MM.1S (cell line): ENCODE measurements around the gene CMTM5.

Experiments
- DNase-seq: peaks from one replicate; pipeline ENCODE4 v3.0.0-alpha.2; 2015
- H2AFZ ChIP-seq: fragments of 300-600 bp; sonication (generic); 2 replicates; pipeline ENCODE4 v1.6.0; 2016; ENCODE audit warnings: antibody characterized with exemption, low read length
- H3F3A ChIP-seq: fragments of 300-600 bp; sonication (generic); 2 replicates; pipeline ENCODE4 v1.6.1; 2016; ENCODE audit warnings: mild to moderate bottlenecking, antibody characterized with exemption, low read length, moderate library complexity, mixed read lengths; ENCODE audit not compliant: insufficient read depth
- H3K27ac ChIP-seq: fragments of 300-600 bp; sonication (generic); 2 replicates; pipeline ENCODE4 v1.5.1; 2016; ENCODE audit warnings: mild to moderate bottlenecking, low read length
- H3K27me3 ChIP-seq: fragments of 300-600 bp; sonication (generic); replicated peaks from 2 replicates; pipeline ENCODE4 v1.6.0; 2016; ENCODE audit warnings: low read length; ENCODE audit not compliant: insufficient read depth
- H3K36me3 ChIP-seq: fragments of 300-600 bp; sonication (generic); replicated peaks from 2 replicates; pipeline ENCODE4 v1.6.1; 2016; ENCODE audit warnings: mild to moderate bottlenecking, low read length, mixed read lengths; ENCODE audit not compliant: insufficient read depth
- H3K4me1 ChIP-seq: fragments of 300-600 bp; sonication (generic); 2 replicates; pipeline ENCODE4 v1.6.1; 2016; ENCODE audit warnings: low read length, mixed read lengths
- H3K4me2 ChIP-seq: fragments of 300-600 bp; sonication (generic); 2 replicates; pipeline ENCODE4 v1.6.0; 2016; ENCODE audit warnings: low read depth, low read length
- H3K4me3 ChIP-seq: fragments of 300-600 bp; sonication (generic); 2 replicates; pipeline ENCODE4 v1.5.1; 2016; ENCODE audit warnings: low read length, mixed read lengths
- H3K79me2 ChIP-seq: fragments of 300-600 bp; sonication (generic); 2 replicates; pipeline ENCODE4 v1.6.1; 2016; ENCODE audit warnings: mixed run types, low read length, mixed read lengths
- H3K9ac ChIP-seq: fragments of 300-600 bp; sonication (generic); 2 replicates; pipeline ENCODE4 v1.6.1; 2016; ENCODE audit warnings: low read length, mixed read lengths
- H3K9me2 ChIP-seq: fragments of 300-600 bp; sonication (generic); replicated peaks from 2 replicates; pipeline ENCODE4 v1.6.1; 2016; ENCODE audit warnings: mild to moderate bottlenecking, low read length, mixed read lengths; ENCODE audit not compliant: insufficient read depth
- H3K9me3 ChIP-seq: fragments of 300-600 bp; sonication (generic); replicated peaks from 2 replicates; pipeline ENCODE4 v1.6.1; 2016; ENCODE audit warnings: mild to moderate bottlenecking, low read length, mixed read lengths; ENCODE audit not compliant: insufficient read depth
- H4K20me1 ChIP-seq: fragments of 300-600 bp; sonication (generic); 2 replicates; pipeline ENCODE4 v1.6.1; 2016; ENCODE audit warnings: mild to moderate bottlenecking, low read length, moderate library complexity, mixed read lengths; ENCODE audit not compliant: insufficient read depth
- CTCF ChIP-seq: fragments of 300-600 bp; sonication (generic); IDR thresholded peaks from 2 replicates; pipeline ENCODE4 v1.5.1; 2016; ENCODE audit warnings: antibody characterized with exemption, low read length, mixed read lengths
- EZH2 ChIP-seq: fragments of 300-600 bp; sonication (generic); optimal IDR thresholded peaks from 2 replicates; pipeline ENCODE3; 2017; ENCODE audit warnings: low read depth, mild to moderate bottlenecking, antibody characterized with exemption, low read length, mixed read lengths
- EZH2phosphoT487 ChIP-seq: fragments of 300-600 bp; sonication (generic); IDR thresholded peaks from 2 replicates; pipeline ENCODE4 v1.6.1; 2018; ENCODE audit warnings: antibody characterized with exemption, low read length

CMTM5 gene

GRCh38 chr14:23373041-23373440 is 3.8 kb upstream of the CMTM5 start:
- H3K27me3 ChIP-seq, result no peaks in the 10 kb centered on the region
- no peaks in the 10 kb centered on the region for H3K9me3 ChIP-seq
- H2AFZ ChIP-seq, result no peak overlapping the region
- H3K36me3 ChIP-seq, result no peaks in the 10 kb centered on the region
- H3K4me1 ChIP-seq, result no peaks in the 10 kb centered on the region
- DNase-seq, result no peak
- no peaks in the 10 kb centered on the region for H3F3A ChIP-seq
- H3K4me3 ChIP-seq, result no peak overlapping the region
- no peaks in the 10 kb centered on the region for H3K9me2 ChIP-seq
- no peak for TF ChIP-seq EZH2phosphoT487
- H3K4me2 ChIP-seq, result no peak overlapping the region
- no peak overlapping the region for H3K27ac ChIP-seq
- no peaks in the 10 kb centered on the region for H3K79me2 ChIP-seq
- no peaks in the 10 kb centered on the region for H4K20me1 ChIP-seq
- H3K9ac ChIP-seq, result no peak overlapping the region

GRCh38 chr14:23375527-23376251 is 1.2 kb upstream of the CMTM5 start:
- Histone ChIP-seq H4K20me1 (no peaks in the 10 kb centered on the region), H3K79me2 (no peaks in the 10 kb centered on the region), H3K9me3 (no peaks in the 10 kb centered on the region), H3K4me1 (no peaks in the 10 kb centered on the region), H3K4me2 (no peak overlapping the region), H3K36me3 (no peaks in the 10 kb centered on the region), H3K27me3 (no peaks in the 10 kb centered on the region; the same call in 1 of the 2 replicates), H3K9ac (no peak overlapping the region), H3F3A (no peaks in the 10 kb centered on the region), H3K4me3 (no peak overlapping the region), H3K9me2 (no peaks in the 10 kb centered on the region), H3K27ac (no peak overlapping the region), H2AFZ (no peak overlapping the region)
- DNase-seq, result no peak
- TF ChIP-seq CTCF (no peak), EZH2phosphoT487 (no peak), EZH2 (no peak)

GRCh38 chr14:23377198-23377550 is 328 bp downstream of the CMTM5 start:
- no peaks in the 10 kb centered on the region for H4K20me1 ChIP-seq
- no peaks in the 10 kb centered on the region for H3K4me1 ChIP-seq
- H3K9me2 ChIP-seq, result no peaks in the 10 kb centered on the region
- H2AFZ ChIP-seq, result no peak overlapping the region
- no peak overlapping the region for H3K9ac ChIP-seq
- no peaks in the 10 kb centered on the region for H3K36me3 ChIP-seq
- no peak for DNase-seq
- no peaks in the 10 kb centered on the region; the same call in 1 of the 2 replicates for H3K27me3 ChIP-seq
- TF ChIP-seq EZH2, result no peak
- no peak for TF ChIP-seq EZH2phosphoT487
- TF ChIP-seq CTCF, result no peak
- no peaks in the 10 kb centered on the region for H3K9me3 ChIP-seq
- no peak overlapping the region for H3K4me2 ChIP-seq
- no peak overlapping the region for H3K4me3 ChIP-seq
- no peaks in the 10 kb centered on the region for H3K79me2 ChIP-seq
- no peak overlapping the region for H3K27ac ChIP-seq
- no peaks in the 10 kb centered on the region for H3F3A ChIP-seq
